Measurements from ENCODE around the gene IL17B.

IL17B gene

DNA sequence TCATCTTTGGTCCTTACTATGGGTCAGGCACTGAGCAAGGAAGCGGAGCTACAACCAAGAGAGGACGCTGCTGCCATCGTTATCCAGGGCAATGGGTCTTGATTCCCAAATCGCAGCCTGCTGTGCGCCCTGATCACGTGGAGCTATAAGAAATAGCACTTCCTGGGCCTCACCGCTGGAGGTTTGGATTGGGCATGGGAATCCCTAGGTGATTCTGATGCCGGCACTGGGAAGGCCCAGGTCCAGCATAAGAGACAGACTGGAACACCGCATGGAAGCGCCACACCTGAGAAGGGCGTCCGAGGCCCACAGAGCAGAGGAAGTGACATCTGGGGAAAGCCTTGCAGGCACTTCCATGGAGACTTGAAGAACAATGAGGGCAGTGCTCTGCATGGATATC, 3.0 kb downstream of the IL17B start:
- no peak for DNase-seq

GRCh38 chr5:149375434-149375833, 3.7 kb downstream of the IL17B start:
- no peak for DNase-seq

DNA sequence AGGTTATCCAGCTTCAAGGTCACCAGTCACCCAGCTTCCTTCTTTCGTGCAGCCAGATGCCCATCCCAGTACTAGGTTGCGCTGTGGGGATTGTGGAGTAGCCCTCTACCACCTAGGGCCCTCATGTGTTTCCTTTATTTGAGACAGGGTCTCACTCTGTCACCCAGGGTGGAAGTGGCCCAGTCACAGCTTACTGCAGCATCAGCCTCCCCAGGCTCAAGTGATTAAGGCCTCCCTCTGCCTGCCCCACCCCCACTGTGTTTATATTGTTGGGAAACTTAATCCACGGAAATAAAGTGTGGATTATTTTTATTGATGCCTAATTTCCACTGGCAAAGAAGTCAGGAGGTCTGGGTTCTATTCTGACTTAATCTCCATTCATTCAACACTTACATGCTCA, 4.3 kb downstream of the IL17B start:
- DNase-seq = no peak

GRCh38 chr5:149374303-149374702, 4.8 kb downstream of the IL17B start:
- DNase-seq = no peak

DNA sequence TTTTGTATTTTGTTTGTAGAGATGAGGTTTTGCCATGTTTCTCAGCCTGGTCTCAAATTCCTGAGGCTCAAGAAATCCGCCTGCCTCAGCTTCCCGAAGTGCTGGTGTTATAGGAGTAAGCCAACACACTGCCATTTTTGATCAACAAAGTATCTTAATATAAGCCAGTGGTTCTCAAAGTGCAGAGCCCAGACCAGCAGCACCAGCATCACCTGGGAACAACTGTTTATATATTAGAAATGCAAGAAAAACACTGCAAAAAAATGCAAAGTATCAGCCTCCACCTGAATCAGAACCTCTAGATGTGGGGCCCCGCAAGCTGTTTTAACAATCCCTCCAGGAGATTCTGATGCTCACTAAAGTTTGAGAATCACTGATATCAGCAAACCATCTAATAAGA, 6.2 kb downstream of the IL17B start:
- DNase-seq = no peak

DNA sequence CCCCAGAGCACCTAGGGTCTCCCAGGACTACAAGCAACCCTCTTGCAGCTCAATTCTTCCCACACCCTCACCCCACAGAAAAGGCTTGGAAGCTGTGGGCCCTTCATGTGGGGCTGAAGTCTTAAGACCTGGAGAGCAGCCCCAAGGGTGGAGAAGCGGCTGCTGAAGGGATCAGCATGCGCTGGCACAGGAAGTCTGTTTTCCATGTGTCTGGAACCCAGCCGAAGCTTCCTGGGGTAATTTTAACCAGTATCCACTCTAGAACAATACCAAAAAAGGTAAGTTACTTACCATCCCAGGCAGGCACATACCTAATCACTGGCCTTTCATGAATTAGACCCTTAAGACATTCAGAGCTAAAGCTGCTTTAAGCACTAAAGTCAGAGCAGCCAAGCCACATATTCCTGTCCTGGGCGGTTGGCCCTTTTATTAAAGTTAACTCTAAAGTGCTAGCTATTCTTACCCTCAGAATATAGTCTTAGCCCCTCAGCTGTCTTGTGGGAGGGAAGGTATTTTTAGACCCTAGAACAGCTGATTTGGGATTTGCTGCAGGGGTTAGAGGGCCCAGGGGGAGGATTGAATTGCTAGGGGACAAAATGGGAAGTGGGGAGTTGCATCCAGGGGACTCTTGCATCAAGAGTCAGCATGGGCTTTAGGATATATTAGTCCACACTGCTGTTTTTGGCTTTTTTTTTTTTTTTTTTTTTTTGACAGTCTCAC, 6.9 kb downstream of the IL17B start:
- DNase-seq = no peak

DNA sequence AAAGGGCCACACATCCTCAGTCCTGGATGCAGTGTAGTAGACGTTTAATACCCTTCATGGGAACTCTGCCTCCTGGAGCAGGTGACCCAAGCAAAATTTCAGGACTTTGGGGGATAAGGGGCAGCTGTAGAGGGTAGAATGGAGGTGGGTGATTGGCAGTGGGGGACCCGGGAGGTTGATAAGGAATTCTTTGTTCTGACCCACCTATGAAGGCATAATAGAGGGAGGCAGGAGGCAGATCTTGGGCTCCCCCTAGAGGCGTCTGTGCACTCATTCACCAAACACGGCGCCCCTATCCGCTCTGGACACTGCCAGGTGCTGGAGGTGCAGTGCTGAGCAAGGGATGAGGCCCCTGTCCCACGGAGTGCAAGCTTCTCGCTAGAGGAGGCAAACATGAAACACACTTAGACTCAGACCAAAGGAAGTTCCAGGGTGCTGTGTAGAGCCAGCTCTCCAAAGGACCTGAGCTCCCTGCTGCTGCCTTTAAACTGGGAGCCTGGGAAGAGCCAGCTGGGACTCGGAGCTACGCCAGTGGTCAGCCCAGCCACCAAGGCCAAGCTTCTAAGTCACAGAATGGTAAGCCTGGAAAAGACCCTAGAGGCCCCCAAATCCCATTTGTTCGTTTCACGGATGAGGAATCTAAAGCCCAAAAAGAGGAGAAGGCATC, 7.7 kb downstream of the IL17B start:
- DNase-seq = peak; percentile 62

DNA sequence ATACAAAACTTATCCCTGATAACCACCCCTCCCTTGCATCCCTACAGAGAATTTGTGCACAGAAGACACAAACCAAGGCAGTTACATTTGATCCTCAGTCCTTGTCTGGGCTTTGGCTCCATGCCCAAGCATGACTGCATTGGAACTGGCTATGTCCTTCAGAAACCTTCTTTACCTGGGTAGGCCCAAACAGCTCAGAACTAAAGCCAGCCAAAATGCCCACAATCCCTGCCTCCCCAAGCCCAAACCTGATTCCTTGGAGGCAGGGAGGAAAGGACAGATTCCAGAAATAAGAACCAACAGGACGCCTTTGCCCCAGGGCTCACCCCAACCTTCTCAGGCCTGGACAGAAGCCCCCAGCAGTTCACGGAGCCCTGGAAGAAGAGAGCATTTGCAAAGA, 8.2 kb downstream of the IL17B start:
- no peak for DNase-seq

DNA sequence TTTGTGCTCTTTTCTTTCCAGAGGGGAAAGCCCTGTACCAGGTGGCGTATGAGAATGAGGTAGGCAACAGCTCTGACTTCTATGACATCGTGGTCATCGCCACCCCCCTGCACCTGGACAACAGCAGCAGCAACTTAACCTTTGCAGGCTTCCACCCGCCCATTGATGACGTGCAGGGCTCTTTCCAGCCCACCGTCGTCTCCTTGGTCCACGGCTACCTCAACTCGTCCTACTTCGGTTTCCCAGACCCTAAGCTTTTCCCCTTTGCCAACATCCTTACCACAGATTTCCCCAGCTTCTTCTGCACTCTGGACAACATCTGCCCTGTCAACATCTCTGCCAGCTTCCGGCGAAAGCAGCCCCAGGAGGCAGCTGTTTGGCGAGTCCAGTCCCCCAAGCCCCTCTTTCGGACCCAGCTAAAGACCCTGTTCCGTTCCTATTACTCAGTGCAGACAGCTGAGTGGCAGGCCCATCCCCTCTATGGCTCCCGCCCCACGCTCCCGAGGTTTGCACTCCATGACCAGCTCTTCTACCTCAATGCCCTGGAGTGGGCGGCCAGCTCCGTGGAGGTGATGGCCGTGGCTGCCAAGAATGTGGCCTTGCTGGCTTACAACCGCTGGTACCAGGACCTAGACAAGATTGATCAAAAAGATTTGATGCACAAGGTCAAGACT, 11.0 kb downstream of the IL17B start:
- DNase-seq = no peak

- peak; percentile 61 for DNase-seq
Observed at GRCh38 chr5:149367249-149367971, 11.7 kb downstream of the IL17B start.

DNA sequence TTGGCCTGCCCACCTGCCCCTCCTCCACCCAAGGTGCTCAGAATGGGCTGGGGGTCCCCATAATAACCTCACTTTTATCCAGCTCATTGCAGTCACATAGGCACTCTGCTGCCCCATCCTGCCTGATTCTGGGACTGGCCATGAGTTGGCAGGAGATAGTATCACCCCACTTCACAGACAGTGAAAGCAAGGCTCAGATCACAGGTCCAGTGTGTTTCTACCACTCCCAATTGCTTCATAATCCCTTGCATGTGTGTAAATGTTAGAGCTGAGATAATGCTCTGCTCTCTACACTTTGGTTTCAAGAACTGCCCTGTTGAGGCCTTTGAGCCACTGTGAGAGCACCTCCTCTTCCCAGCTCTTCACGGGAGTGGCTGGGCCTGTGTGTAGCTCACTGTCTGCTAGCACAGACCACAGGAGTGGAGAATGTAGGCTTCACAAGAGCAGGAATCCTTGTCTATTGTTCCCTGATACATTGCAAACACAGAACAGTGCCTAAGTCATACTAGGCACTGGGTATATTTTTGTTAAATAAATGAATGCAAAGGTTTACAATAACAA, 12.8 kb downstream of the IL17B start:
- DNase-seq = no peak

DNA sequence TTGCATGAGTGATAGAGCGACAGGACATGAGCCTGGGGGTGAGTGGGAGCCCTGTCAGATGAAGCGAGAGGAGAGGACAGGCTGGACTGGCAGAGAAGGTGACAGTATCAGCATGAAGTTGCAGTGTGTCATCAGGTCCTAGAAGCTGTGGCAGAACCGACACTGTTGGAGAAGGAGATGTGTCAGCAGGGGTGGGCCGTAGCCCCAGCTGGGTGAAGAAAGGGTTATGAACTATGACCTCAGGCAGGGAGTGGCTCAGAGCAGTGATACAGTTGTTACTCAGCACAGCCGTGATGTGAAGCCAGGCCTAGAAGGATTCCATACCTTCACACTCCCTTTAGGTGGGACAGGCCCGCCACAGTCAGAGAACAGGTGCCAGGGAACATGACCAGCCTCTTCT, 13.7 kb downstream of the IL17B start:
- DNase-seq = no peak

- DNase-seq = no peak
Observed at GRCh38 chr5:149364719-149365118, 14.4 kb downstream of the IL17B start.

- DNase-seq = no peak
Observed at GRCh38 chr5:149363936-149364335, 15.2 kb downstream of the IL17B start.

GRCh38 chr5:149363358-149363757, 15.7 kb downstream of the IL17B start:
- no peak for DNase-seq

DNA sequence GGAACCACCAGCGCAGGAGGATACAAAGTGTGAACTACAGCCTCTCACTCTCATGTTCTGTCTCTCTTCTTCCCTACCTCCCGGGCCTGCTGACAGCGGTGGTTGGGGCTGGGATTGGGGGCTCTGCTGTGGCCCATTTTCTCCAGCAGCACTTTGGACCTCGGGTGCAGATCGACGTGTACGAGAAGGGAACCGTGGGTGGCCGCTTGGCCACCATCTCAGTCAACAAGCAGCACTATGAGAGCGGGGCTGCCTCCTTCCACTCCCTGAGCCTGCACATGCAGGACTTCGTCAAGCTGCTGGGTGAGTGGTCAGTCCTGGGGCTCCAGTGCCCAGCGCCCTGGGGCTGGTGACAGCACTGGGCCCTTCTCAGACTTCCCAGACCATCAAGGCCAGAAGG, 16.6 kb downstream of the IL17B start:
- DNase-seq = no peak

DNA sequence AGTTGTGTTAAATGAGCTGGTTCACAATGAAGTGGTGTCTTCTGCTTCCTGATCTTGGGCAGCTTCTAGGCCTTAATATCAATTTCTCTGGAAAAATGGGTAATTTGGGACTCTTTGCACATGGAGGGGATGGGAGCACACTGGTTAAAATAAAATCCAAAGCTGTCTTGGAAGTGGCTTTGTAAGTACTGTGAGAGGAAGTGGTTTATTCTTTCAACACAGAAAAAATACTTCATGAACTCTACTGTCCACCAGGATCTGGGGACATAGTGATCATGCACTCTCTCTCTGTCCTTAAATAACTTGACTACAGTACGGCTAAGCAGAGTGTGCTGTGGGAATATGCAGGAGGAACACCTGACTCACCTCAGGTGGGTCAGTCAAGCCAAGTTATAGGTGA, 18.8 kb downstream of the IL17B start:
- no peak for DNase-seq

- no peak for DNase-seq
Observed at GRCh38 chr5:149358868-149359495, 20.1 kb downstream of the IL17B start.

DNA sequence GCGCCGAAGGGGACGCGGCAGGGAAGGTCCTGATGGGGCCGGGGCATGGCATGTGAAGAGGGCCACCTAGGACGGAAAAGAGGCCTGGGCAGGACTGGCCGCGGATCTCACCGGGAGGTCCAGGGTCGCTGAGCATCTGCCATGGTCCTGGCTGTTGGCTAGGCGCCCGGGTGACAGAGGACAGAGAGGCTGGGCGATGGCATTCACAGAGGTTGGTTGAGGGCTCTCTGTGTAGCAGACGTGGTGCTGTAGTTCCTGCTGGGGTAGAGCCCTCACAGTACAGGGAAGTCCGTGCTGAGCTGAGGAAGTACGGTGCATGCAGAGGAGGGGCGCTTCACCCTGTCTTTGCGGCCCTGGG, 20.8 kb downstream of the IL17B start:
- DNase-seq = peak; percentile 34

DNA sequence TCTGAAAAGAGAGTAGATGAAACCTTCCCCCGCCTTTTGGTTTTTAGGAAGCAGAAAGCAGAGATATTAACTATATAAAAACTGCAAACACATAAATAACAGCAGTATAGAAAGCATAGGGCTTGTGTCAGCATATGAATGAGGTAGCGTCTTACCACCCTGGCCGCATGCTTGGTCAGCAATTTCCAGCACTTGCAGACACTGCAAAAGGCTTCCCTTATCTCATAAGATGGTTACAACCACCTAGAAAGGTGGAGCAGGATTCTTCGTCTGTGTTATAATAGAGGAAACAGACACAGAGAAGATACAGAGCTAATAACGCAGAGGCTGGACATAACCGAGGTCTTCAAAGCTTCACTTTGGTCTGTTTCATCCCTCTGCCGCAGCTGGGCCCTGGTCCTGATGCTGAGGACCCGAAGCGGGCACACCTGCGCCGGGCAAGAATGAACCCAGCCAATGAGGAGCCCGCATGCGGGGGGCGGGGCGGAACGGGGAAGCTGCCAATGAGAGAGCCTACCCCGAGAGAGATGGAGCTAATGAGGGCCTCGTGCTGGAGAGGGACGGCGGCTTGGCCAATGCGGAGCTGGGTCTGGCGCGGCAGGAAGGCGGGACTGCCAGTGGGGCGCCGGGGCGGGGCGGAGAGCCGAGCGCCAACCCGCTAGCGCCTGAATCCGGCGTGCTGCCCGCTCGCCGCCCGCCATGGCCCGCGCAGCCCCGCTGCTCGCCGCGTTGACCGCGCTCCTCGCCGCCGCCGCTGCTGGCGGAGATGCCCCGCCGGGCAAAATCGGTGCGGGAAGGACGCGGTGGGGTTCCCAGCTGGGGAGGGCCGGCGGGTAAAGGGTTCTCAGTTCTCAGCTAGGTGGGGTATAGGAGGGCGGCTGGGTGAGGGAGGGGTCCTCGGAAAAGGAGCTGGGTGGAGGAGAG, 21.5 kb downstream of the IL17B start, which contains the start of gene PCYOX1L:
PCYOX1L (plus strand) TSS at position 677 of the 924 bp plus-strand sequence; CDS start at position 700, 23 bp downstream.
- peak; percentile 97 for DNase-seq

- DNase-seq = no peak
Observed at GRCh38 chr5:149356391-149356790, 22.7 kb downstream of the IL17B start.

- DNase-seq = no peak
Observed at GRCh38 chr5:149355688-149356087, 23.4 kb downstream of the IL17B start.
